SW 1271 (cell line): ENCODE data around the gene CRYGS.
"Not testable (repeated sequence)": the region's sequence is repeated elsewhere in the genome, so short reads cannot be mapped to it uniquely, and the experiment has no call there.

Experiments used
- DNase-seq, 2 experiments: peaks; one replicate each; lab custom pipeline; 2025; lab: John Stamatoyannopoulos, UW

CRYGS gene

DNA sequence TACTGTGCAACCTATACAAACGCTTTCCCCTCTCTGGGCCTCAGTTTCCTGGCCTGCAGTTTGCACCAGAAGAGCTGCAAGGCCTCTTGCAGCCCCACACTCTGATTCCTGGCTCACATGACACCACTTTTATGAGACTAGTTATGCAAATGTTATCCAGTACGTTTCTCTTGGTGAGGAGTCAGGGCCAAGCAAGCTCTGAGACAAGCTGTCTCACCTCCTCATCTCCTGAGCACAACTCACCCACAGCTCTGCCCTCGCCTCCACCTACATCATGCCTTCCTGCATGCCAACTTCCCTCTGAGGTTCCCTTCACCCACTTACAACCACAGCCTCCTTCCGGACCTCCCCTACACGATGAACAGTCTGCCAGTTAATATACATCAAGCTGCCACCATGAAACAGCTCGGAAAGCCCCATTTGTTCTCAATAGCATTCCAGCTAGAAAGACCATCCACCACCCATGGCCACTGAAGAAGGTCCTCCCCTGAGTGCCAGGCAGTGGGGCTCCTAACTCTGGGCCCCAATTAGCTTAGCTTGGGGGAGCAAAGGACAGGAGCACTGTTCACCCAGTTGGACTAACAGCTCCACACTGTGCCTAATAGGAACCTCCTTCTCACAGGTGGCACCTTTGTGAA, 25.0 kb downstream of the CRYGS start:
- DNase-seq, result no peak

DNA sequence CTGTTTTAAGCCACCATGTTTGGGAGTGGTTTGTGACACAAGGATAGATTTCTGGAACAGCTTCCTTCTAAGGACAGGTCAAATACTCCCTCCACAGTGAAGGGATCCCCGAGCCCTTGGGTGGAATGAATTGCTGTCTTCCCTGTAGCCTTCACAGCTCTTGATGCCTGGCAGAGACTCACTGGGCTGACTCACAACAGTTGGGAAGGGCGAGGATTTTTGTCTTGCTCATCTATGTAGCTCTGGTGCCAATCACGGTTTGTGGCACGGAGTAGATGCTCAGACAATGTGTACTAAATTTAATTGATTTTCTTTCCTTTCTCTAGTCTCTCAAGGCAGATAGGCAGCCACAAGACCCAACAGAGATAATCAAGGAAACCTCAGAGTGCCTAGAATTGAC, 27.0 kb downstream of the CRYGS start:
- DNase-seq, result no peak

DNA sequence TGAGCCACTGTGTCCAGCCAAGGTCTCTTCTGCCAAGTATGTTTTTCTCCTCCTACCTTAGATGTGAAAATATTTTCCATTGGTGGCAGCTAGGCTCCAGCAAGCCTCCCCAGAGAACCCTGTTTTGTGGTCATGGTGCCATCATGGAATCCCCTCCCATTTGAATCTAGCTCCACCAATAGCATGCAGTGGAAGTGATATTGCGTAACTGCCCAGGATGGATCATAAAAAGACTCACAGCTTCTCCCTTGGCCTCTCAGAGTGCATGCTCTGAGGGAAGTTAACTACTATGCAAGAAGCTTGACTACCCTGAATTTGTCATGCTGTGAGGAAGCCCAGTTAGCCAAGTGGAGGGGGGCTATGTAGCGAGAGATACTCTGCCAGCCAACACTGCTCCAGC, 27.5 kb downstream of the CRYGS start:
- DNase-seq, result no peak

DNA sequence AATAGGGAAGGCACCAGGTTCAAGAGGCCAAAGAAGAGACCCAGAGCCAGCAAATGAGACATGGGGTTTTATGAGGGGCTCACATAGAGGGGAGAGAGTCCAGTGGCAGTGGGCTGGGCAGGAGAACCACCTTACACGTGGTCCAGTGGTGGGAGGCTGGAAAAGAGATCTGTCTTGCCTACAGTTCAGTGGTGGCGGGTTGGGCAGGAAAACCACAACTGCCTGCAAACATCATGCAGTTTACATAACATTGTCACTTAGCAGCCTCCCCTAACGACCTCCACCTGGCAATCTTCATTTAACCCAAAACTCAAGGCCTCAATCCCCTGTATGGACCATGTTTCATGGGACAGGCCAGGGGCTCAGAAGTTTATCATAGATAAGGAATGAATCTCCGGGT, 29.1 kb downstream of the CRYGS start:
- no peak for DNase-seq

DNA sequence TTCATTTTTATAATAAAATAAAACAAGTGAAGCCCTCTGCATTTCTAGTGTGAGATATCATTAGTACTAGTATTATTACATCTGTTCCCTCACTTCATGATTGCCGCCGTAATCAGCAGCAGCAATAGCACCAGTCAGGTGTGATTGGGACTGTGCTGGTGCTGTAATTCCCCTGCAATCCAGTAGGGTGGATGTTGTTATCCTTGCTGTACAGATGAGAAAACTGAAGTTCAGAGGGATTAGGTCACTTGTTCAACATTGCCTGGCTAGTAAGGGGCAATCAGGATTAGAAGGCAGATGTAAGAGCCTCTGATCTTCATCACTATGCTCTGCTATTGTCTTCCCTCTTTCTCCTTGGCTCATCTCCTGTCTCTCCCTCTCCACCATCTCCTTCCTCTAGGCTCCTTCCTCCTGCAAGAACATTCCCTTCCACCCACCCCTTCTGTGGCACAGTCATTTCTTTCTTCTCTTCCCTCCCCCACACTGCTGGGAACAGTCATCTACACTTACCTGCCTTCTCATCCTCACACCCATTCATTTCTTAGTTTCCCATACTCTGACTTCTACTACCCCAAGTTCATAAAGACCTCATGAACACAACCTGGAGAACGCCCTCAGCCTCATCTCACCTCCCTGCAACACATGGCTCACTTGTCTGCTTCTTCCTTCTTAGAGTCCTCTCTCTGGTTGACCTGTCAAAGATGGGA, 29.7 kb downstream of the CRYGS start:
- peak in 1 of 2 experiments; percentile 3 for DNase-seq

DNA sequence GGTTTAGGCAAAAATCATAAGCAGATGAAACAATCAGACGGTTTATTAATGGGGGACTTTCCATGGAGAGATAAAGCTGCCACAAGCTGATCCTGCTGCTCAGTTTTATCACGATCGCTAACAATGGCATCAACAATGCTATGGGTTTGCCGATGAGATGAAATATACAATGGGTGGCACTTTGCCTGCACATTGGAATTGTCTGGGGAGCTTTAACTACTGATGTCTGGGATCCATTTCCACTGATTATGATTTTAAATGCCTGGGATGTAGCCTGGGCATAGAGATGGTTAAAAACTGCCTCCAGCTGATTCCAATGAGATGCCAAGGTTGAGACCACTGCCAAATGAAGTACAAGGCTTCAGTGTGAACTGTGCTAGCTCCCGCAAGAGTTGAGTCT, 30.8 kb downstream of the CRYGS start:
- no peak for DNase-seq

DNA sequence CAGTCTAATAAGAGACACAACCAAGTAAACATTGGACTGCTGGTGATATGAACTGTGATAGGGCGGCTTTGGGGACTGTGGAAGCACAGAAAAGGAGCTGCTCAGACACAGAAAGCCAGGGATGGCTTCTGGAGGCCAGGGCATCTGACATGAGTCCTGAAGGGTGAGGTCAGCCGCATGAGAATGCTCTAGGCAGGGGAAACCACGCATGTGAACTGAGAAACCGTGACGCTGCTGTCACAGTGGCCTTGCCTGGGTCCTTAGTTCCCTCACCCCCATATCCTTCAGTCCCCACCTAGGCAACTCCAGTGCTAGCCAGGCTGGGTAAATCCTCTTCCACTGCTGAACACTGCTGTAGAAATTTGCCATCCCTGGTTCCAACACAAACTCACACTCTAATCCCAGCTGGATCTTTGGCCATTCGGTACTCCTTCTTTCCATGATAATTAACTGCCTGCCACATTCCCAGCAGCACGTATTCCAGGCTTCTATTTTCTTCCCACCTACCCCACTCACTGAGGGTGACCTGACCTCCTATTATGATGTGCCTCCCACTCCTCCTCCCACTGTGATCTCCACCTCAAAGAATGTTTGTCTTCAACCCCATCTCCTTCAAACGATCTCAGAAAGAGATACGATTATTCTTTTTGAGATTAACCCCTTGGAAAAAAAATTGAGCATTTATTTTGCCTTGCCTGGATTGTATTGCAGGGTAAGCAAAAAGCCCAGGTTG, 31.4 kb downstream of the CRYGS start:
- DNase-seq, result no peak

DNA sequence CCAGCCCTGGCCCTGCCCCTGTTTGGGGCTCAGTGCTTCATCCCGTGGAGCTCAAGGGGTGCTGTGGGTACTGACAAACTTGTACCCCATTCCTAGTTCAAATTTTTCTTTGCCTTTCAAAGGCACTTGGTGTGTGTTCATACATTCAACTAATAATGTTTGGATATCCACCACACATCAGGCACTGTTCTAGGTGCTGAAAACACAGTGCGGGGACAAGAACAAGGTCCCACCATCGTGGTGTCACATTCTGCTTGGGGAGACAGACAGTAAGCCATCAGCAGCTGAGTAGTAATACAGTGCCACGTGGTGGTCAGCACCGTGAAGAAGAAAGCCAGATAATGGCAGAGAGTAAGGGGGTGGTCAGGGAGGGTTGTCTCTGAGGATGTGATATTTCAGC, 32.5 kb downstream of the CRYGS start:
- DNase-seq, result no peak

DNA sequence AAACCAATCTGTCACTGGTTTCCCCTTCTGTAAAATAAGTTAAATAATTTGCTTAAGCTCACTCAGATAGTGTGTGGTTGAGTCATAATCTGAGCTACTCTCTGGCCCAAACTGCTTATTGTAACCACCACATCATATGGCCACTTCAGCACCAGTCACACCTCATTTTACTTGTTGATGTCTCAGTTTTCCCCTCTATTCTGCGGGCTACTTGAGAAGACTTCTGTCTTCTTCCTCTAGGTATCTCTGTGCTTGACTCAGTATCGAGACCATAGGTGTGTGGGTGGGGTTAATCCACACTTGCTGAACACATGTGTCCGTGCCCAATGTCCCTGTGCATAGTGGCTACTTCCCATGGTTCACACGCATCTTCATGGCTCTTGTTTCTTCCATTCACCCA, 32.9 kb downstream of the CRYGS start:
- no peak for DNase-seq

DNA sequence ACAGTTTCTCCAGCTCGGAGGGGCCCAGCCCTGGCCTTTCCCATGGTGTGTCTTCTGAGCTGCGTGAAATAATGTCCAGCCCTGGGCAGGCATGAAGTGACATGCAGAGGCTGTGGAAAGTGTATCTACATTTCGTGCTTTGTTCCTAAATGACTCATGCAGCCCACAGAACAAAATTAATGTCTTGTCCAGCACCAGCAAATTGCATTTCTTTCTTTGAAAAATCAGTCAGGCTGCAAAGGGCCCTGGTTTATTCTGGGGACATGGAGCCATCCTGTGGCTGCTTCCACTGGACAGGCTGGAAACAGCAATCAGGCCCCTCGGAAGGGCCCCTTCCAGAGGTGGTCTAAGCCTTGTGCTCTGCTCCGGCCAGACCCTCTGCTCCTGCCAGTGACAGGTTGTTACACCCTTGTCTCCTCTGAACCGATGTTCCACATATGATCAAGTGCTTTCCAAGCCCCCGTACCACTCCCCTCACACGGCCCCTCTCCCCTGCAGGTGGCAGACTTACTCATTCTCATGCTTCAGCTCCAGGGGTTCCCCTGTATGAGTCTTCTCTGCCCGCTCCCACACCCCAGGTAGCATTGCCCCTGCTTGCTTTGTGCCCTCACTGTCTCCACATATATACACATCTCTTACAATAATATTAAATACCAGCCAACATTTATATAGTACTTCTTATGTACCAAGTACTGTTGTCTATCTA, 33.7 kb downstream of the CRYGS start:
- no peak for DNase-seq

DNA sequence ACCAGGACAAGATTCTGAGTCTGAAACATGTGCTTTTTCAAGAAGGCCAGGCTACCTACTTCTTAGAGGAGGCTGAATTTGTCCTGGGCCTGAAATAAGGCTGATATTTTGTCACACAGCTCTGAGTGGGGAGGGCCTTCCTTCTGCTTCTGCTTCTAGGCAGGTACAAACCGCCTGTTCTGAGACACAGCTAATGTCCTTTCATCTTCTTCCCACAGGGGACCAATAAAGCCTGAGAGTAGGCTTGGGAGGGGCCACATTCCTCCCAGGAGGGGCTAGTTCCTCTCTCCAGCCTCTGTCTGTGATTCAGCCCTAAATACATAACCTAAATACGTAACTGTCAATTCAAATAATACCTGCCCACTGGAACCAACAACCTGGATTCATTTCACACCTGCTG, 34.8 kb downstream of the CRYGS start:
- DNase-seq, result no peak

DNA sequence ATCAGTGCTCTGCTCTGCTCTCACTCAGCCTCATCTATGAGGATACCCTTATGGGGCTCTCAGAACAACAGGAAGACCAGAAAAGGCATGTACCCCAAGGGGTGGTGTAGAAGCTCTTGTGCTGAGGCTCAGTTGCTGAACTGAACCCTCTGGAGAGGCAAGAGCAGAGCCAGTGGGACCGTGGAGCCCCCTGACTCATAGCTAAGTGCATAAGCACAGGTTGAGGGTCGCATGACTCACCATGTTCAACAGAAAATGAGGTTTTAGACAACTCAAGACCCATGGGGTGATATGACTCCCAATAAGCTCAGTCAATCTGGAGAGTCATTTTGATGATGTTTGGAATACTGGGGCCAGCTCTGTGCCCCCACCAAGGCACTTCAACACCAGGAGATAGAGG, 37.3 kb downstream of the CRYGS start:
- DNase-seq, result no peak

DNA sequence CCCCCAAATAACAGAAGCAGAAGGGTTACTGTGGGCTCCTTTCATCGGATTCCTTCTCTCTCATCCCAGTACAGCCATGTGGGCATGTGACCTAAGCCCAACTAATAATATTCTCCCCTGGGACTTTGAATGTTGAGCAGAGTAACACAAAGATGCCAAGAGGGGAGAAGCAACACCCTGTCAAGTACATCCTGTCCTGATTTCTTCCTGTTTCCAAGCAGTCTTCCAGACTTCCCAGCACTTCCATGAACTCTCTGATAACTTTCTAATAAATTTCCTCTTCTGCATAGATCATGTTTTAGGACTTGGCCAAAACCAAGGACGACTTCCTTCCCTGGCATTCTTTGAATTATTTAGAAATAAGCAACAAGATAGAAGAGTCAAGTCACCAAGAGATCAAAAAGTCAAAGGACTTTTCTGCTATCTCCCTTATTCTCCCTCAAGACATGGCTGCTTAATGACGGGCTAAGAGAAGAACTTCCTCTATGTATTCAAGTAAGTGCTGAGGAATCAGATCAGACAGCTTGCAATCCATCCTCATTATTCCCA, 37.9 kb downstream of the CRYGS start:
- DNase-seq, result no peak

DNA sequence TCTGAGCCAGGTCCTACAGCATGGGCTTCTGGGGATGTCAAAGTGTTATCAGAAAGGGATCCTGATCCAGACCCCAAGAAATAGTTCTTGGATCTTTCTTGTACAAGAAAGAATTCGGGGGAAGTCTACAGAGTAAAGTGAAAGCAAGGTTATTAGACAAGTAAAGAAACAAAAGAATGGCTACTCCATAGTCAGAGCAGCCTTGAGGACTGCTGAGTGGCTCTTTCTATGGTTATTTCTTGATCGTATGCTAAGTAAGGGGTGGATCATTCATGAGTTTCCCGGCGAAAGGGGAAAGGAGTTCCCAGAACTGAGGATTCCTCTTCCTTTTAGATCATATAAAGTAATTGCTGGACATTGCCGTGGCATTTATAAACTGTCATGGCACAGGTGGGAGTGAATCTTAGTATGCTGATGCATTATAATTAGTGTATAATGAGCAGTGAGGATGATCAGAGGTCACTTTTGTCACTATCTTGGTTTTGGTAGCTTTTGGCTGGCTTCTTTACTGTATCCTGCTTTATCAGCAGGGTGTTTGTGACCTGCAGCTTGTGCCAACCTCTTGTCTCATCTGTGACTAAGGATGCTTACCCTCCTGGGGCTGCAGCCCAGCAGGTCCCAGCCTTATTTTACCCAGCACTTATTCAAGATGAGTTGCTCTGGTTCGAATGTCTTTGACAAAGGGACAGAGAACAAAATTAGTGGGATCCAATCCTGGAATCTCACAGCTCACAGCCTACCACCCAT, 41.0 kb downstream of the CRYGS start:
- DNase-seq, result no peak

DNA sequence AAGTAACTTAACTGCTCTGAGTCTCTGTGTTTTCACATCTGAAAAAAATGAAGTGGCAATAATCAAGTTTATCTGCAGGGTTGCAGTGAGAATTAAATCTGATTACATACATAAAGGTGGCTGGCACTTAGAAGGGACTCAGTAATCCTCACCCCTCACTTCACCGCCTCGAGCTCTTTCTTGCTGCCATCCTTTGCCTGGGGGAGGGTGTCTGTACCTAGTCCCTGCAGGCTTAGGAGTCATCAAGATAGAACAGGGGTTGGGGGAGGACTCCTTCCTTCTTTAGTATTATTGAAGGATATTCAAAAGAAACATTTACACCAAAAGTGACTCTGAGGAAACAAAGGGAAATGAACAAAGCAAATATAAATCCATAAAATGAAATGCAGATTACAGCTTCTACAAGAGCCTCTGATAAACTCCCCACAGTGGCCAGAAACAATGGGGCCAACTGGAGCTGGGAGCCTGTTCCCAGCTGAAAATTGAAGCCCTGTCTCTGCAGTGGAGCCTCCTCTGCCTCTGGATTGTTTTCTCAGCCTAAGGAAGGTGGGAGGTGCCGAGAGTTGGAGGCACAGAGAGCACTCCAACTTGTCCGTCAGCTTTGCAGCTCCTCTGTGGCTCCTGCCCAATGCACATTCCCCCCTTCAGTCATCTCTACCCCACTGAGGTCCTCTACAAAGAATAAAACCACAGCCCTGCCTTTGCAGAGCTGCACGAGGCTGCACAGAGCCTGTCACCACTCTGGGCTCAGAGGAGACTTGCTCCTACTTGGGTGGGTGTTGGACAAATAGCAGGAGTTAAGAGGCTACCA, 41.8 kb downstream of the CRYGS start:
- no peak for DNase-seq

DNA sequence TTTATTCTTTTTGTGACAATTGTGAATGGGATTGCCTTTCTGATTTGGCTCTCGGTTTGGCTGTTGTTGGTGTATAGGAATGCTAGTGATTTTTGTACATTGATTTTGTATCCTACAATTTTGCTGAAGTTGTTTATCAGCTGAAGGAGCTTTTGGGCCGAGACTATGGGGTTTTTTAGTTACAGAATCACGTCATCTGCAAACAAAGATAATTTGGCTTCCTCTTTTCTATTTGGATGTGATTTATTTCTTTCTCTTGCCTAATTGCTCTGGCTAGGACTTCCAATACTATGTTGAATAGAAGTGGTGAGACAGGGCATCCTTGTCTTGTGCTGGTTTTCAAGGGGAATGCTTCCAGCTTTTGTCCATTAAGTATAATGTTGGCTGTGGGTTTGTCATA, 44.2 kb downstream of the CRYGS start:
- DNase-seq, result not testable (repeated sequence)

DNA sequence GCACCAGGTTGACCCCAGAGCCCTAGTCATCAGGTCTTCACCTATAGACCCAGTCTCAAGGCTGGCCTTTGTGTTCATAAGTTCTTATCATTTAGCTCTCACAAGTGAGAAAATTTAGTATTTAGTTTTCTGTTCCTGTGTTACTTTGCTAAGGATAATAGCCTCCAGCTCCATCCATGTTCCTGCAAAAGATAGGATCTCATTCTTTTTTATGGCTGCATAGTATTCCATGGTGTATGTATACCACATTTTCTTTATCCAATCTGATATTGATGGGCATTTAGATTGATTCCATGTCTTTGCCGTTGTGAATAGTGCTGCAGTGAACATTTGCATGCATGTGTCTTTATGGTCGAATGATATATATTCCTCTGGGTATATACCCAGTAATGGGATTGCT, 46.2 kb downstream of the CRYGS start:
- DNase-seq, result not testable (repeated sequence)

DNA sequence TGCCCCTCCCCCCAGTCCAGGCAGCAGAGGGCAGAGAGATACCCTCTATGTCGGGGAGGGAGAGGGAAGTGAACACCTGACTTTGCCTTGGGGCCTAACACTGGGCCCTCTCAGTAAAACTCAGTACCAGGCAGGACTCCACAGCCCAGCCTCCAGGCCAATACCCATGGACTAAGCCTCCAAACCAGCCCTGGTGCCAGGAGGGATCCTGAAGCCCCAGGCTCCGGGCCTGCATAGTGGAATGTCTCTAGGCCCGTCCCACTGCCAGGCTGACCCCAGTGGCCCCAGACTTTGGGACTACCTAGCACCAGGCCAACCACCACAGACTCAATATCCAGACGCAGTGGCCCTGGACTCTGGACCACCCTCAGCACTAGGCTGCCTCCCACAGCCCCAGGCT, 46.6 kb downstream of the CRYGS start:
- no peak for DNase-seq

DNA sequence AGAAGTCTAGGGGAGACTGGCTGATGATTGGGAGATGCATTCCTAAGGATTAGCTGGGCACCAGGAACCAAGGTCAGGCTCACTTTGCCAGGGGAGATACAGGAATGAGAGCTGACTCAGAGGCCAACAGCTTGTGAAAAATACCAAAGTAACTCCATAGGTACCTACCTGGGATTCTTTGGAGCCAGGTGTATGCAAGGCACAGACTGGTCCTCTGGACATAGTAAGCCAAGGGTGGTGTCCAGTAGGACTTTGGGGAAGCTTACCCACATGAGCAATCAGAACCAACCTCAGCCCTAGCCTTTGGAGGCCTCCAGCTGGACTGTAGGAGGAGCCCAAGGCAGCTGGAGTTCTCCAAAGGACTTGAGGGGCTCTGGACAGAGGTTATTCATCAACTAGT, 47.5 kb downstream of the CRYGS start:
- DNase-seq, result no peak

DNA sequence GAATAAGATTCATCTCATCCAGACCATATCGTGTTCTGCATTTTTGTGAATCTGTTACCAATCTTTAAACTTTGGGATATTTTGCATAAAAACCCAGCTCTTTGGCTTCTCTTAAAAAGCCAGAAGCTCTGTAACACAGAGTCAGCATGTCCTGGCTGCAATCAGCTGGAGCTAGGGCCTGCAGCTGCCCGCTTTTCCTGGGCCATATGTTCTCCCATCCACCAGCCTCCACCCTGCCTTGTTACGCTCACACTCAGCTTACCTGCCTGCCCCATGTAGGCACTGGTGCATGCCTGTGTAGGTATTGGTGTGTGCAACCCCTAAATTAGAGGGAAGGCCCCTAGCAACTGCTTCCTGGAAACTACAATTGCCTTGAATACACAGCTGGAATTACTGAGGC, 48.2 kb downstream of the CRYGS start:
- no peak for DNase-seq
